Osteocyte (in vitro differentiated cells): ENCODE data around the gene THSD8. TPM values are rescaled to one million over a fixed set of nuclear protein-coding genes. Genes with fewer than 3 reads are reported as not detected.

Experiments
- DNase-seq: peaks from one replicate; pipeline ENCODE4 v3.0.0; 2021; ENCODE audit warnings: mixed read lengths; ENCODE audit not compliant: unreplicated experiment; ENCODE audit errors: extremely low spot score
- H3K27ac Mint-ChIP-seq: one replicate; pipeline ENCODE4 v1.8.0; 2021; ENCODE audit warnings: mild to moderate bottlenecking, mixed read lengths; ENCODE audit not compliant: unreplicated experiment
- H3K27me3 Mint-ChIP-seq: one replicate; pipeline ENCODE4 v1.8.0; 2021; ENCODE audit warnings: mixed read lengths; ENCODE audit not compliant: unreplicated experiment
- H3K36me3 Mint-ChIP-seq: one replicate; pipeline ENCODE4 v1.8.0; 2021; ENCODE audit warnings: mixed read lengths; ENCODE audit not compliant: unreplicated experiment
- H3K4me1 Mint-ChIP-seq: one replicate; pipeline ENCODE4 v1.8.0; 2021; ENCODE audit warnings: mixed read lengths; ENCODE audit not compliant: unreplicated experiment
- H3K4me3 Mint-ChIP-seq: one replicate; pipeline ENCODE4 v1.8.0; 2021; ENCODE audit warnings: mild to moderate bottlenecking, moderate library complexity, mixed read lengths; ENCODE audit not compliant: unreplicated experiment
- H3K9me3 Mint-ChIP-seq: one replicate; pipeline ENCODE4 v1.8.0; 2021; ENCODE audit warnings: mixed read lengths; ENCODE audit not compliant: unreplicated experiment
- CTCF ChIP-seq: fragments of 200-600 bp; sonication (generic); IDR thresholded peaks from 2 replicates; pipeline ENCODE4 v1.5.0; 2021; ENCODE audit warnings: antibody characterized with exemption, mild to moderate bottlenecking, moderate library complexity
- total RNA-seq: library from RNA; stranded (reverse); gene quantifications from 2 replicates; pipeline ENCODE4 v1.2.1, GENCODE V29; 2021

The THSD8 gene
- total RNA-seq, 1 donor from 2014 or later: 8.2 TPM

GRCh38 chr19:12800923-12801465 is 875 bp upstream of the THSD8 start:
- H3K27me3 Mint-ChIP-seq: no peaks in the 10 kb centered on the region
- peak overlapping the region; percentile 85 for H3K4me3 Mint-ChIP-seq
- TF ChIP-seq CTCF: no peak
- peak overlapping the region; percentile 31 for H3K27ac Mint-ChIP-seq
- no peaks in the 10 kb centered on the region for H3K9me3 Mint-ChIP-seq
- no peak for DNase-seq
- no peaks in the 10 kb centered on the region for H3K36me3 Mint-ChIP-seq
- H3K4me1 Mint-ChIP-seq: peaks cover 22% of the 10 kb centered on the region

- DNase-seq: no peak
- H3K27ac Mint-ChIP-seq: peak overlapping the region; percentile 35
- peaks cover 30% of the 10 kb centered on the region for H3K4me1 Mint-ChIP-seq
- no peaks in the 10 kb centered on the region for H3K9me3 Mint-ChIP-seq
- no peaks in the 10 kb centered on the region for H3K27me3 Mint-ChIP-seq
- H3K36me3 Mint-ChIP-seq: no peaks in the 10 kb centered on the region
- peak overlapping the region; percentile 85 for H3K4me3 Mint-ChIP-seq
- TF ChIP-seq CTCF: no peak
Observed at GRCh38 chr19:12802267-12803106, 618 bp downstream of the THSD8 start.

GRCh38 chr19:12804051-12804450 is 2.2 kb downstream of the THSD8 start:
- Mint-ChIP-seq H3K27me3 (no peaks in the 10 kb centered on the region), H3K4me1 (peaks cover 31% of the 10 kb centered on the region), H3K36me3 (no peaks in the 10 kb centered on the region), H3K27ac (no peak overlapping the region), H3K9me3 (no peaks in the 10 kb centered on the region), H3K4me3 (no peak overlapping the region)
- no peak for TF ChIP-seq CTCF
- DNase-seq: no peak

GRCh38 chr19:12806242-12807081 is 4.6 kb downstream of the THSD8 start, which contains the start of gene RNASEH2A:
RNASEH2A (plus strand) TSS chr19:12806584; CDS start chr19:12806674, 90 bp downstream.
- peak; percentile 97 for DNase-seq
- no peak for TF ChIP-seq CTCF
- peak within 1 kb of the TSS; percentile 90 for H3K27ac Mint-ChIP-seq
- no peaks in the 10 kb centered on the region for H3K27me3 Mint-ChIP-seq
- peaks cover 23% of the 10 kb centered on the region for H3K4me1 Mint-ChIP-seq
- no peaks in the 10 kb centered on the region for H3K9me3 Mint-ChIP-seq
- peak within 1 kb of the TSS; percentile 91 for H3K4me3 Mint-ChIP-seq
- H3K36me3 Mint-ChIP-seq: no peaks in the 10 kb centered on the region
